GM12864 (cell line): ENCODE measurements around the gene FBXO27.
A peak's percentile ranks its signal among the peaks of the same experiment; 100 is the strongest.

ENCODE experiments used
- DNase-seq: peaks from one replicate; pipeline ENCODE4 v3.0.0-alpha.2; 2011; ENCODE audit warnings: low read depth
- H3K4me3 ChIP-seq: 2 replicates; pipeline ENCODE4 v1.5.1; 2011; ENCODE audit warnings: mild to moderate bottlenecking, low read depth, low read length, control low read depth
- CTCF ChIP-seq: IDR thresholded peaks from 2 replicates; pipeline ENCODE4 v1.5.1; 2011; ENCODE audit warnings: low read depth, mild to moderate bottlenecking, moderate library complexity, low read length, control low read depth, inconsistent platforms; ENCODE audit errors: missing control alignments

Gene FBXO27

GRCh38 chr19:39032063-39032918 lies at the start of gene FBXO27:
Gene FBXO27 (minus strand): TSS chr19:39032549. CDS start chr19:39032227, 322 bp downstream.
- peak within 1 kb of the TSS; percentile 47 for H3K4me3 ChIP-seq
- no peak for DNase-seq
- no peak for TF ChIP-seq CTCF

- no peak for TF ChIP-seq CTCF
- no peak overlapping the region for H3K4me3 ChIP-seq
- no peak for DNase-seq
Observed at GRCh38 chr19:39080431-39080830, 48.1 kb upstream of the FBXO27 start.

- no peak for DNase-seq
- no peak overlapping the region for H3K4me3 ChIP-seq
- TF ChIP-seq CTCF, result no peak
Observed at GRCh38 chr19:39078436-39079200, 46.3 kb upstream of the FBXO27 start.

GRCh38 chr19:39077323-39077722 lies 45.0 kb upstream of the FBXO27 start:
- no peak overlapping the region for H3K4me3 ChIP-seq
- TF ChIP-seq CTCF, result no peak
- DNase-seq, result no peak

- TF ChIP-seq CTCF, result no peak
- no peak overlapping the region for H3K4me3 ChIP-seq
- no peak for DNase-seq
Observed at GRCh38 chr19:39074942-39075341, 42.6 kb upstream of the FBXO27 start.

GRCh38 chr19:39074205-39074692 lies 41.9 kb upstream of the FBXO27 start:
- H3K4me3 ChIP-seq, result no peak overlapping the region

More at GRCh38 chr19:39074205-39074692, 41.9 kb upstream of the FBXO27 start:
- no peak for TF ChIP-seq CTCF
- DNase-seq, result no peak
